ENCODE results near the gene NDUFB6.
"Not testable (repeated sequence)": the region's sequence is repeated elsewhere in the genome, so short reads cannot be mapped to it uniquely, and the experiment has no call there.

NDUFB6 gene

DNA sequence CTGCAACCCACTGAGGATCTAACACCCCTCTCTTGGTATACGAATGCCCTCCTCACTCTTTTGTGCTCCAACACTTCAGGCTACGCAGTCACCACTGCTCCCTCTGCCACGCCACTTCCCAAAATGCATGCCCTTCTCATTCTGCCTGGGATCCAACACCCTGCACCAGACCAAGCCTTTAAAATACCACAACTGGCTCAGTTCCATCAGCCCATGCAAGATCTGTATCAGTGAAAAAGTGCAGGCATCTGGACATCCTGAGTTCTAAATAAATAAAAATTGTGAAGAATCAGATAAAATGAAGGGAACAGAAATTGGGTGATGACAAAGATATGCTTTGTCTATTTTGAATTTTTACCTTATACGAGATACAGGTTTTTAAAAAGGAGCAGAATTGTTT lies 2.7 kb downstream of the NDUFB6 start:
- no peak for DNase-seq

DNA sequence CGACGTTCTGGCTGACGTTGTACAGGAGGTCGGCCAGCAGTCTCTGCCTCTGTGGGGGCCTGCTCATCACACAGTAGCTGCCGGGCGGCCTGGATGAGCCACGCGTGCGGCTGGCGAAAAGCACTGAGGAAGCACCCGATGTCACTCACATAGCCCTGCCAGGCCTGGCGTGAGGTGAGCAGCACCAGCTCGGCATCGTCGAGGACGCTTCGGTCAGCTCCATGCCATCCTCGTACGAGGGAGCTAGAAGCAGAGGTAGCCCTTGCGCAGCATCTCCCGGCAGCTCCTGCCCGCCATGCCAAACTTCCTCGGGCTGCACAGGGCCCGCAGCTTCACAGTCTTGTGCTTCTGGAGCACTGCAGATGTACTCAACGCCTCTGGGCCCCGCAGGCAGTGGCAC lies 6.2 kb downstream of the NDUFB6 start:
- DNase-seq: no peak

DNA sequence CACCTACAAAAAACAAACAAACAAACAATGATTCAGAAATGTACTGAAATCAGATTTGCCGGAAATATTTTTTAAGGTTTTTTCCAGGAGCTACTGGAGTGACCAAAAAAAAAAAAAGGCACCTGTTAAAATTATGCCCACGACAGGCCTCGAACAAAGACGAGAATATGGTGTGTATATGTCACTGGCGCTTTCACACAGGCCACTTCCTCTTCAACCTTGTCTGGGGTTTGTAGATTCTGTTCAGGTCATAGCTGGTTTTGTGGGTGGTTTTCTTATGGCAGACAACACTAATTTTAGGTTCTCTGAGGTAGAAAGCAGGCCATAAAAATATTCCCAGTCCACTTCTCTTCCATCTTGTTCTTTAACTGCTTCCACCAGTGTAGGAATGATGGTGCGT lies 7.0 kb downstream of the NDUFB6 start:
- no peak for DNase-seq

DNA sequence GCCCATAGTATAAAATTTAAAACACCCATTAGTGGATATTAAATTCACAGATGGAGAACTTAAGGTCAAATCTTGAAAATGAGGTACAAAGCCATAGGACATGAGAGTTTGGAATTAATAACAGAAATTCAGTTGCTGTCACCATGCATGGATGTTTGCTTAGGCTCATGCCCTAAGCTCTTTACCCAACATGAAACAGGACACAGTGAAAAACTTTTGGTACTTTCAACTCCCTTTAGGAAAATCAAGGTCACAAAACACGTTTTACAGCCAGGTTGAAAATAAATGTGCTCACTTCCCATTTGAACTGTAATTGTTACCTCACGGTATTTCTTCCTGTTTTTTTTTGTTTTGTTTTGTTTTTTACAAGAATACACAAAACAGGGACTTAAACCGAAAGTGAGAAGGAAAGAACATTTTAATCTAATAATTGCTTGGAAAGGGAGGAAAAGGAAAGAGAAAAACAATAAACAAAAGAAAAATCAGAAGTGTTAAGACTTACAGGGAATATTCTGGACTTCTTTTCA lies 14.5 kb downstream of the NDUFB6 start:
- DNase-seq: no peak

DNA sequence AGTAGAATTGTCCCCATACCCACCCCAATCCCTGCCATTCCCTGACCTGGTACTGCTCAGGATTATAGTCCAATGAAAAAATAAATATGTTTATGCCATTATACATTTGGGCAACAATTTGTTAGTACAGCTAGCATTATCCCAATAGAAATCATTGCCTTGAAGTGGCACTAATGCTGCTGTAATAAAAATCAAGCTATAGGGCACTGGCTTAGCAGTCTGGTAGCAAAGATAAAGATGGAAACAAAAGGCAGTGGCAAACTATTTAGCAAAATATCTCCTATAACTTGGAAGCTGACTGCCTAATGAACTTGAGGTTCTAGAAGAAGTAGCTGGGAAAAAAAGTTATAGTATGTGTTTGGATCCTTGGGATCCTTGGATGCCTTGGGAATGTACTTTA lies 18.4 kb downstream of the NDUFB6 start:
- no peak for DNase-seq

DNA sequence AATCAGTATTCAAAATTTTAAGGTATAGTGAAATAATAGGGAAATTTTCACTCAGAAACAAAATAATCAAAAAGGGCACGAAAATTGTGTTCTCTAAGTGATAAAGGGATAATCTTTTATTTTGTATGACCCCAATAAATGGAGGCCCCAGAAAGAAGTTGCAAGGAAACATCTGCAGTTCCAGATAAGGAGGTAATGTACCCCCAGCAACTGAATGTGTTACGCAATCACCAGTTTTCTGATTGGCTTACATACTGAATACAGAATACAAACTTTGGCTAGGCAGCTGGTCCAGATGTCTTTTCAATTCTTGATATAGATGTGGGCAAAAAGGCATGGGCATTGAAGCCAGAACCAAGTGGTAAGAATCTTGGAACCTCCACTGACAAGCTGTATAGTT lies 18.9 kb downstream of the NDUFB6 start:
- DNase-seq: no peak

DNA sequence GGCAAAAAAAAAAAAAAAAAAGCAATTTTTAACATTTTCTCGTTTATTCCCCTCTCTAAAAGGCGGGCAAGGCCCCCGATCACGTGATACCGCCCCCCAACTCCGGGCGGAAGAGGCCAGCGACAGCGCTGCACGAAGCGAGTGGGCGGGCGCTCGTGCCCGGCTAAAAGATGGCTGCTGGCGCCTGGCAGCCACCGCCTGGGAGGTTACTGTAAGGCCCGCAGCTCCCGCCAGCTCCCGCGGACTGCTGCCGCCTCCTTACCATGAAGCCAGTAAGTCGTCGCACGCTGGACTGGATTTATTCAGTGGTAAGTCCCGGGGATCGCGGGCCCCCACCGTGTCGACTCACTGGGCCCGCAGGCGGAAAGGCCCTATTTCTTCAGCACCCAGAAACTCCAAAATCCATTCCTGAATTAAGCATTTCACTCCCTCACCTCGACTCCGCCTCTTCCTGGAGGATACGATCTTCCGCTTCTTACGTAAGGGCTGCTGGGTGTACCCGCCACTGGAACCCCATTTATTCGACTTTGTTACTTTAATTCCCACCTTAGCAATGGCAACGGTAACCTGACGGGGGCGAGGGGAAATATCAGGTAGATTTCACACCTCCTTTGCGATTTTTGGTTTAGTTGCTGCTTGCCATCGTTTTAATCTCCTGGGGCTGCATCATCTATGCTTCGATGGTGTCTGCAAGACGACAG lies 20.6 kb downstream of the NDUFB6 start, which contains the start of the genes SMIM27 and TOPORS:
Gene SMIM27 (plus strand): TSS at position 156 of the 701 bp plus-strand sequence. CDS start 108 bp downstream, at position 264.
Gene TOPORS (minus strand): TSS at position 415 of the 701 bp plus-strand sequence. CDS start 150 bp downstream, at position 265.
- peak; percentile 92 for DNase-seq

DNA sequence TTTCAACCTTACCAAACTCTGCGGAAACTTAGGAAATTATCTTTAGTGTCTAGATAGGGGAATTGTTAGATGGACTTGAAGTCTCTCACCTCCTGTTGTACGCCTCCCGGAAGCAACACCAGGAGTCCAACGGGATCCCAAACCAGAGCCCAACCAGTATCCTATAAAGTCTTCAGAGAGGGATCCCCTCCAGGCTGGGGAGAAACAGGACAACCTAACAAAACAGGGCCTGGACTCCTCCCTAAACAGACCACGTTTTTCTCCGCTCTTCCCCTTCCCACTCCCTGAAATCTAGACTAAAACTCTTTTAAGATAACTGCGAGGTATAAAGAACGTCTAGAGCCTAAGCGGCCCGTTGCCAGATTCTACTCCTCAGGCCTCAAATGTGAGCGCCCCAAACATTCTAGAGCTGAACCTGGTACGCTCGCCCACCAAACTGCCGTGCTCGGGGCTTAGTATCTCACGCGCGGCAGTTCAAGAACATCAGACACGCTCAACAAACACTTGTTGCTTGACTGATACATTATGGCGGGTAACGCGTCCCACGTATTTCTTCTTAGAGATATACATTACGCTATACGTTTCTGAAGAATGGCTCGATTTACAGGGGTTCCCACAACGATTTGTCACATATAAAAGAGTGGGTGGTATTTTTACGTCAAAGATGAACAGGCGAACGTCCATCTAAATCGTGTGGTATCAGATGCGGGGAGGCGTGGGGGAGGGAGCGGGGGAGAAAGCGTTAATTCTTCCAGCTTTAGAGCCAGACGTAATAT lies 21.5 kb downstream of the NDUFB6 start:
- DNase-seq: peak; percentile 56

DNA sequence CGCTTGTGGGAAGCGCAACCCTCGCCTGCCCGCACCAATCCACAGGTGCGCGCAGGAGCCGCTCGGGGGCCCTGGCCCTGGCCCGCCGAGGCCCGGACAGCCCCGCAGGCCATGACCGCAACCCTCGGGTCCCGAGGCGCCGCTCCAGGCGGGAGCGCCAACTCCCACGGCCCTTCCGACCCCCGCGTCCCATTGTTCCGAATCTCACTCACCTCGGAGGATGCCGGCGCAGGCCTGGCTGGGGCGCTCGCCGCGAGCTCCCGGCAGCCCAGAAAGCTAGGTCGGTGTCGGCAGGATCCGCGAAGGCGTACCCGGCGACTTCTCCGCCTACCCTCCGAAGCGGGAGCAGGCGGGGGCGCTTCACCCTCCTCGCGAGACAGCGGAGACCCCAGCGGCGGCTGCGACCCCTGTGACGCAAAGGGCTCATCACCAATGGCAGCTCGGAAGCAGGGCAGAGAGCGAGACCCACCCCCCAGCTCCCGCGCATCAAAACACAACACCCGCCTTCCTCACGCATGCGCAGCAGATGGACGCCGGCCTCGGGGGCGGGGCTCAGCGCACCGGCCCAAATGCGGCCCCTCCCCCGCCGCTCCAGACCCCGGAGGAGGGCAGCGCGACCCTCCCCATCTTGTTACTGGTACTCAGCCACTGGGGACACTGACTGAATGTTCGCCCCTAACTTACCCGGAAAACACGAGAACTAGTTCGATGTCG lies 22.2 kb downstream of the NDUFB6 start:
- DNase-seq: peak; percentile 97

DNA sequence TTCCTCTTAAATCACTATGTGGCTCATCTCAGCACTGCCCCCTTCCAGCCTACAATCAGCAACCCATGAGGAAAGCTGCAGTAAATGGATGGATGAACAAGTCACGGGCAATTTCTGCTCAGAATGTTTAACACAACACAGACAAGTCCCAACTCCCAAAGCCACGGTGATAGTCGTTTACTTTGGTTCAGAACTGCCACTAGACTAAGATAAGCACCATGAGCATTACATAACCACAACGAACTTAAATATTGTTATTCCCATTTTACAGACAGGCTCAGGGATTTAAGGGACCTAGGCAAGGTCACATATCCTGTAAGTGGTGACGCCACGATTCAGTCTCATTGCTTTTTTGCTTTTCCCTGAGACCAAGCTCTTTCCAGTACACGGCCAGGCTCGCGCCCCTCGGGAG lies 22.8 kb downstream of the NDUFB6 start:
- DNase-seq: peak; percentile 18

DNA sequence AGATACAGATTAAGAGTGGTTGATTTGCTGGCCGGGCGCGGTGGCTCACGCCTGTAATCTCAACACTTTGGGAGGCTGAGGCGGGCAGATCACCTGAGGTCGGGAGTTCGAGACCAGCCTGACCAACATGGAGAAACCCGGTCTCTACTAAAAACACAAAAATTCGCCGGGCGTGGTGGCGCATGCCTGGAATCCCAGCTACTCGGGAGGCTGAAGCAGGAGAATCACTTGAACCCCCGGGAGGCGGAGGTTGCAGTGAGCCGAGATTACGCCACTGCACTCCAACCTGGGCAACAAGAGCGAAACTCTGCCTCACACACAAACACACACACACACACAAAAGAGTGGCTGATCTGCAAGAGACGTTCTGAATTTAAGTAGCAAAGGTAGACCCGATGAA lies 24.7 kb downstream of the NDUFB6 start:
- DNase-seq: not testable (repeated sequence)

DNA sequence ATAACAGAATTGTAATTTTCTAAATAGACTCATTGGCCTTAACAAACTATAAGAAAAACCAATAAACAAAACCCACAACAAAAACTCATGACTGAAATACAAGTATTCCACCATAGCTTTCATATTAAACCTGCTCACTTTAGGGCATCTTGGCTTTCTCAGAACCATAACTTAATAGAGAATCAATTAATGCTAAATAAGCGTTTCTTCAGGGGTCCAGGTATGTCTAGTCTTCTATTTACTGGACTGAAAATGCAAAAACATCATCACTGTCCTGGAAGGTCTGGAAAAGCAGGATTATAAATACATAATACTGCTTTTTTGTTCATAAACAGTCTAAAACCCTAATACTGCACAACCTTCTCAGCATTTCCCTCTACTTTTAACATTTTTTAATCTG lies 27.1 kb downstream of the NDUFB6 start:
- DNase-seq: no peak

DNA sequence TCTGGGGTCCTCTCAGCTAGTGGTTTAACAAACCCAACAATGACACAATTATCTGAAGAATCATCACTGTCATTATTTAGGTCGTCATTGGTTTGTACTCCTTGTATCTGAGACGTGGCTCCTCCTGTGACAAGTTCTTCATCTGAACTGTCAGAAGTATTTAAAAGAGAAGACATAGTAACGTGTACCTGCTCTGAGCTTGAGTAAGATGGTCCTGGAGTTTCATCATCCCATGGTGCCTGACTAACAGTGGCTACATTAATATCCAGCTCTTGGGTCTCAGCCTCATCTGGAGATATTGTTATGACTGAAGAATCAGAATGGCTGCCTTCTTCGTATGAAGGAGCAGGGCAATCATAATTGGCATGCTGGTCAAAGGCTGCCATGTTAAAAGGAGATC lies 29.9 kb downstream of the NDUFB6 start:
- no peak for DNase-seq

DNA sequence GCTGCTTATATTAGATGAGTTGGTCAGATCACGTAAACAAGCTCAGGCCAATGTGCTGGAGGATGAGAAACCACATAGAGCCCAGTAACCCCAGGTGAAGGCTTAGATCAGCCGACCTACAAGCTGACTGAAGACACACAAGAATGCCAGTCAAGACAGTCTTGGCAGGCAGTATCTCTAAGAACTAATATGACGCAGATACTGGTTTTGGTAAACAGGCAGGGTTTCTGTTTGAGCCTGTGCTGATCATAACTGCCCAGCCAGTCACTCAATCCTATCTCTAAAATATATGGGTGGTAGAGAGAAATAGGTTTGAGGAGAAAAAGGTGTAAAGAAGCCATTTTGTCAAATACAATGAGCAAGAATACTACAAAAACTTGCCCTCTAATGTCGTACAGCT lies 39.1 kb downstream of the NDUFB6 start:
- no peak for DNase-seq

DNA sequence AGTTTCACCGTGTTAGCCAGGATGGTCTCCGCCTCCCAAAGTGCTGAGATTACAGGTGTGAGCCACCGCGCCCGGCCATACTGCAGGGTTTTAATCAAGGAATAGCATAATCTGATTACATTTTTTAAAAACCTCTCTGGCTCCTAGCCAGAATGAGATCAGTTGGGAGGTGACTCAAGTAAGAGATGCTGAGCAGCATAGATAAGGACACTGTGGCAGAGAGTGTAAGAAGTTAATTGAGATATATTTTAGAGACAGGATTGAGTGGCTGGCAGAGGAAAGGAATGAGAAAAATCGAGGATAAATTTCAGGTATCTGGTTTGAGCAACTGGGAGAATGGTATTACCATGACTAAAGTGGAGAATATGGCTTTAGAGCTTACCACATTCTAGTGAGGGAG lies 39.6 kb downstream of the NDUFB6 start:
- DNase-seq: no peak

DNA sequence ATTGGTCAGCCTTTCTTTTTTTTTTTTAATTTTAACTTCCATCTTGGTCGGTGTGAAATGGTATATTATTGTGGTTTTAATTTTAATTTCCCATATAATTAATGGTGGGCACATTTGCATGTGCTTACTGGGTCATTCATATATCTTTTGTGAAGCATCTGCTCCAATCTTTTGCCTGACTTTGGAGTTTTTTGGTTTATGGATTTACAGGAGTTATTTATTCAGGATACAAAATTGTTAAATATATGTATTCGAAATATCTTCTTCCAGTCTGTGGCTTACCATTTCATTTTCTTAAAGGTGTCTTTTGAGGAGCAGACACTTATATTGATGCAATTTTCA lies 46.3 kb downstream of the NDUFB6 start:
- DNase-seq: no peak

DNA sequence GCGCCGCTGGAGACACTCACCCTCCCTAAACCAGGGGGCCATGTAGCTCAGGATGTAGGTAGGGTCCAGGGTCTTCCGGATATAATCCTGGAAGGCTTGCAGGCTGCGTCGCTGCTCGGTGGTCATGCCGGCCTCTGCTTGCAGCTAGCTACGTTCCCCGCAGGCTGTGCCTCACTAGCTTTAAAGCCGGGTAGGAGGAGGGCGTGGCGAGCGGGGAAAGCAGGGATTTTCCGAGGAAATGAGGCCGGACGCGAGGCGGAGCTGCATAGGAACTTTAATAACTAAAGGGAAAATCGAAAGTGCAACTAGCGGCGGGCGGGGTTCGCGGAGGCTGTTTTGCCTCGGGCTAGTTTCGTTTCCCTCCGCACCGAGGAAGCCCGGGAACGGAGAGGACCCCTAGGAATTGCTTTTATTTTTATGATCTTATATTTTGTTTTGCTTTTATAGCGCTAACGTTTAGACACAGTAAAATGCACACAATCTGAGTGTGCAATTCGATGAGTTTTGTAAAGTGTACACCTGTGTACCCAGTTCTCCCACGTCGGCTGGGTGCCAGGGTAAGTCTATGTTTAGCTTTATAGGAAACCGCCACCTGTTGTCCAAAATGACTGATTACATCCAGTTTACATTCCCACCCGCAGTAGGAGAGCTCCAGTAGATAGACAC lies 46.8 kb downstream of the NDUFB6 start, which contains the start of gene RIGI:
Gene RIGI (minus strand): TSS at position 156 of the 666 bp plus-strand sequence. CDS start 30 bp downstream, at position 126.
- DNase-seq: peak; percentile 90

DNA sequence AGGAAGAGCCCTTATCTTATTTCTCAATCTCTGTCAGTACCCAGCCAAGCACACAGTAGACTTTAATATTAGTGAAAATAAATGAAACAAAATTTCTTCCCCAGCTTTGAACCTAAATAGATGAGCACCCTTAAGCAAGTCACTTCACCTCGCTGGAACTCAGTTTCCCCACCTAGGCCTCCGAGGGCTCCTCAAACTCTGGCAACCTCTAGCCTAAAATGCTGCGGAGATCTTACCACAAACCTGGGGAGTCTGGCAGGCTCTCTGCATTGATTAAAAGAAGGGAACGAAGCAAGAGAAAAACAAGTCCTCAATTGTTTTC lies 47.3 kb downstream of the NDUFB6 start:
- DNase-seq: no peak

DNA sequence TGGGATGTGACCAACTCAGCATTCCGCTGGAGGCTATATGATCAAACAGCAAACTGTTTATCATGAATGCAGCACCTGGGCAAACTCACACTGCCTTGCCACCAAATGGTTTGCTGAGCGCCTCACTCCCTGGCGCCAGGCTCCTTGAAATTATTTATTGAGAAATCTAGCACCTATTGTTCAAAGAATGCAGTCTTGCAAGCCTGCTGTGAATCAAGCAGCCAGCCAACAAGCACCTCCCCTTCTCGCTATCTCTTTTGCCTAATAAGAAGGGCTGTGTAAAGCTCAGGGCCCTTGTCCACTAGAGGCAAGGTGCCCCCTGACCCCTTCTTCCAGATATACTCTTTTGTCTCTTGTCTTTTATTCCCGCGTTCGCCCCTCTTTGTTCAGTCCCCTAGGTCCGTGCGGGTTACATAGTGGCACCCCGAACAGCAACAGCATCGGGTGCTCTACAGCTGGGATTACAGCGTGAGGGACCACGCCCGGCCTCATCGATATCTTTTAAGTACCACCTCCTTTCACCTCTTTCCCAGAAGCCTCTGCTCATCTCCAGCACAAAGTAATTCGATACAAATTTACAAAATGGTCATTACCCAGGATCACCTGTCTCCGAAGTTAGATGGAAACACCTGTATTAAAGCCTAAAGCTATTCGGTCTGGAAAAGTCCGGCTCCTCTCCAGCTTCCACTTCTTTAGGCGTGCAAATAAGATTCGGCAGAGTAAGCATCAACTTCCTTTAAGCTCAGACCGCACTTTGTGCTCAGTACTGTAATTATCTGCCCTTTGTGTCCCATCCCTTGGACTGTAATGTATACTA lies 47.9 kb downstream of the NDUFB6 start:
- peak; percentile 32 for DNase-seq

DNA sequence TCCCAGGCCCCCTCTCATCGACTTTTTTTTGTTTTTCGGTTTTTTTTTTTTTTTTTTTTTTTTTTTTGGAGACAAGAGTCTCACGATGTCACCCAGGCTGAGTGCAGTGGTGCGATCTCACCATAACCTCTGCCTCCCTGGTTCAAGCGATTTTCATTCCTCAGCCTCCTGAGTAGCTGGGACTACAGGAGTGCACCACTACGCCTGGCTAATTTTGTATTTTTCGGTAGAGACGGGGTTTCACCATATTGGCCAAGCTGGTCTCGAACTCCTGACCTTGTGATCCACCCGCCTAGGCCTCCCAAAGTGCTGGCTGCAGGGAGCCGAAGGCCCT lies 48.4 kb downstream of the NDUFB6 start:
- DNase-seq: not testable (repeated sequence)

DNA sequence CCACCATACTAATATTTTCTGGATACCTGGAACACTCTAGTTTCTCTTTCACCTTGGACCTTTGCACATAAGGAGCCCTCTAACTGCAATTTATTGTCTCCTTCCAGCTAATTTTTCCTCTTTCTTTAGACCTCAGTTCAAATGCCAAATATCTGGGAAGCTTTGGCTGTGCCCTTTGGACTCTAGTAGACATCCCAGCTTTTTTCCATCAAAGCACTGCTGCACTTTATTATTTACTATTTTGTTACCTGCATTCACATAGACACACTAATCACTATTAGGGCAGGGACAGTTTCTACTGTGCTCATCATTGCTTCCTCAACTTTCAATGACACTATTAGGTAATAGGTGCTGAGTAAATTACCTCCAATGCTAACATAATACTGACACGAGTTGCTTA lies 49.0 kb downstream of the NDUFB6 start:
- no peak for DNase-seq

DNA sequence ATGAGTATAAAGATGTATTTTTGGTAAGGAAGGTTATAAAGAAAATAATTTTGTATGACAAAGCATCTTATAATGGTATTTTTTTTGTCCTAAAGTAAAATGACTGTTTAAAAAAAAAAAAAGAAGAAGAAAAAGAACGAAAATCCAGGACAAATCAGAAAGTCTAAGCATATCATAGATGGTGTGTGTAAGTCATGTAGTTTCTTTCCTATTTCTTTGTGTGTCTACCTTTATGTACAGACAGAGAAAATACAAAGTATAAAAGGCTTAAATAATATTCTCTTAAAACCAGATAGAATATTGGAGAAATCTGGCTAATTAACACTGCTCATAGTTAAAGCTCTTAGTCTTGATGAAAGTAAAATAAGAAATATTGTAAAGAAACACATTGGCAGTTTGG lies 54.7 kb downstream of the NDUFB6 start:
- no peak for DNase-seq
